ENCODE measurements around the gene FAM13C.

GRCh38 chr10:59383908-59384307, 21.6 kb upstream of the FAM13C start:
- no peak for TF ChIP-seq POLR2AphosphoS5 (IDR thresholded peaks at IDR 0.05; ENCODE audit: low read depth, low read length)
- no peak for TF ChIP-seq TAF1 (IDR thresholded peaks at IDR 0.05; ENCODE audit: low read depth, low read length)
- TF ChIP-seq POLR2A (IDR thresholded peaks at IDR 0.05; ENCODE audit: low read depth, low read length) = no peak
- no peak for TF ChIP-seq PAX5 (IDR thresholded peaks at IDR 0.05; ENCODE audit: insufficient read depth, low read length, severe bottlenecking)
- no peak for TF ChIP-seq POU2F2 (IDR thresholded peaks at IDR 0.05; ENCODE audit: low read depth, low read length)
- TF ChIP-seq SPI1 (IDR thresholded peaks at IDR 0.05; ENCODE audit: low read depth, low read length) = no peak

All from GM12891 (cell line).